Activated CD4-positive, CD25-positive, alpha-beta regulatory T cell (primary cell): ENCODE data around the gene SLC46A2.

Source experiments
- DNase-seq, 4 experiments: peaks; one replicate each; lab custom pipeline; 2025; lab: John Stamatoyannopoulos, UW

Gene SLC46A2, protein sequence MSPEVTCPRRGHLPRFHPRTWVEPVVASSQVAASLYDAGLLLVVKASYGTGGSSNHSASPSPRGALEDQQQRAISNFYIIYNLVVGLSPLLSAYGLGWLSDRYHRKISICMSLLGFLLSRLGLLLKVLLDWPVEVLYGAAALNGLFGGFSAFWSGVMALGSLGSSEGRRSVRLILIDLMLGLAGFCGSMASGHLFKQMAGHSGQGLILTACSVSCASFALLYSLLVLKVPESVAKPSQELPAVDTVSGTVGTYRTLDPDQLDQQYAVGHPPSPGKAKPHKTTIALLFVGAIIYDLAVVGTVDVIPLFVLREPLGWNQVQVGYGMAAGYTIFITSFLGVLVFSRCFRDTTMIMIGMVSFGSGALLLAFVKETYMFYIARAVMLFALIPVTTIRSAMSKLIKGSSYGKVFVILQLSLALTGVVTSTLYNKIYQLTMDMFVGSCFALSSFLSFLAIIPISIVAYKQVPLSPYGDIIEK

DNA sequence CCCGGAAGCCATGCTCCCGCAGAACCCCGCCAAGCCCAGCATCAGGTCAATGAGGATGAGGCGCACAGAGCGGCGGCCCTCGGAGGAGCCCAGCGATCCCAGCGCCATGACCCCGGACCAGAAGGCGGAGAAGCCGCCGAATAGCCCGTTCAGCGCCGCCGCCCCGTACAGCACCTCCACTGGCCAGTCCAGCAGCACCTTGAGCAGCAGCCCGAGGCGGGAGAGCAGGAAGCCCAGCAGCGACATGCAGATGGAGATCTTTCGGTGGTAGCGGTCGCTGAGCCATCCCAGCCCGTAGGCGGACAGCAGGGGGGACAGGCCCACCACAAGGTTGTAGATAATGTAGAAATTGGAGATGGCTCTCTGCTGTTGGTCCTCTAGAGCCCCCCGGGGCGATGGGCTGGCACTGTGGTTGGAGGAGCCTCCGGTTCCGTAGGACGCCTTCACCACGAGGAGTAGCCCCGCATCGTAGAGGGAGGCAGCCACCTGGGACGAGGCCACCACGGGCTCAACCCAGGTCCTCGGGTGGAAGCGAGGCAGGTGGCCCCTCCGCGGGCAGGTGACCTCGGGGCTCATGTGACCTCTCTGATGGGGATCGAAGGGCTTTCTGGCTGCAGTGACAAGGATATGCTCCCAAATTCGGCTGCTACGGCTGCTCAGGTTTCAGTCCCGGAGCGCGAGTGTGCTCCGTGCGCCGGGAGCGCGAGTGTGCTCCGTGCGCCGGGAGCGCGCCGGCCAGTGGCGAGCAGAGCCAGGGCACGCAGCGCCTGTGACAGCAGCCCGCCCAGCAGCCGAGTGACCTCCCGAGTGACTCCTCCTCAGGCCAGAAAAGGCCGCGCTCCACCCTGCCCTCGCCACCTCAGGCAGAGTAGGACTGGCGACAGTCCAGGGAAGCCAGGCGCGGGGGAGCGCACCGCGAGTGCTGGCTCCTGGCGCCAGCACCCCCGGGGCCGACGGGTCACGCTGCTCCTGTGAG lies at the start of gene SLC46A2:
Gene SLC46A2 (minus strand): TSS at position 771 of the 976 bp plus-strand sequence. CDS start 195 bp downstream, at position 576.
- DNase-seq = no peak

DNA sequence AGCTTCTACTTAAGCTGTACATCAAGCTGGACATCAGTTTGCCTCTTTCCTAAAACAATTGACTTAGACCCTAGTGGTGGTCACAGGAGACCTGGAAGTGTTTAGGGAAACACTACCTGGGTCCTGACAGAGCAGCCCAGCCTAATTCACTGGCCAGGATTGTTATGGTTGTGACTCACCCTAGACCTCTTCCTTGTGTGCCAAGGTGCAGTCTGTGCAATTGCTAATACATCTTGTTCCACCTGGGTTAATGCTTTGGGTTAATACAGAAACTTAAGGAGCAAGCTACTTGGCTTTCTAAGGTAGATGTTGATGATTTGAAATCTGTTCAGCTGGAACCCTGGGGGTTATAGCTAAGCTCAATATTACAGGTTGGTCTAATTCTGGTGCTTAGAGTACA lies 48.7 kb upstream of the SLC46A2 start:
- no peak for DNase-seq

DNA sequence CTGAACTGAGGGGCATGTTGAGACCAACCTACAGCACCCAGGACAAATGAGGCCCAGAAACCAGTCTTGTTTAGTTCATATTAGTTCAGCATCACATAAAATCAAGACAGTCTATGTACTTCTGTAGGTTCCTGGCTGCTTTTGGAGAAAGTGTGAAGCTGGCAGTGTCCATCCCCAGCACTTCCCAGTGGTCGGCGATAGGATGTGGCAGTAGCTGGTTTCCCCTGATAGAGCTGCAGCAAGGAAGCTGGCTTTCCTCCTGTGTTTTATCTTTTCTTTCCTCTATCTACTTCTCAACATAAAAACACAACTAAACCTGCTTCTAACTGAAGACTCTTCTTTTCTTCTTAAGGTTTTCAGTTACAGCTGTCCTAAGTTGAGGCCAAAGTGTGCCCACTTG lies 43.0 kb upstream of the SLC46A2 start:
- no peak for DNase-seq

DNA sequence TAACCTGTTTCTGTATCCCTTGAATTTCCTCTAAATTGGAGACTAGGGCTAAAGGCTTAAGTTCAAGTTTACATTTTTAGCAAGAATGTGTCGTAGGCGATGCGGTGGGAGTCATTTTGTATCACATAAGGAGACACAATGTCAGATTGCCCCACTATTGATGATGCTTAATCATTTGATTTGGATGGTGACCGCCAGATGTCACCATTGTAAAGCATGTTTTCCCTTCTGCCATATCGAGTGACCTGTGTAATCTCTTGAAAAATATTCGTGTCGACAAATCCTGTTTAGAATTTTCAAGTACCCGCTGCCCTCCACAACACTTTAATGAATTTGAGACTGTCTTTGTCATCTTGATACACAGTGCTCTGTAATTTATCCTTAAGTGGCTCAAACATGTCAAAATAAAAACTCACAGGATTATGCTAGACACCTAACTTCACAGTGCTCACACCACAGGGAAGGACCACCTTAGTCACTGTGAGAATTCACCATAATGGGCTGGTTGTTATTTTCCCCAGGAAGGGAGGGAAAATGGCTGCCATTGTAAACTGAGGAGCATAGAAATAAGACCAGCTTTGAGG lies 34.5 kb upstream of the SLC46A2 start:
- DNase-seq = no peak

DNA sequence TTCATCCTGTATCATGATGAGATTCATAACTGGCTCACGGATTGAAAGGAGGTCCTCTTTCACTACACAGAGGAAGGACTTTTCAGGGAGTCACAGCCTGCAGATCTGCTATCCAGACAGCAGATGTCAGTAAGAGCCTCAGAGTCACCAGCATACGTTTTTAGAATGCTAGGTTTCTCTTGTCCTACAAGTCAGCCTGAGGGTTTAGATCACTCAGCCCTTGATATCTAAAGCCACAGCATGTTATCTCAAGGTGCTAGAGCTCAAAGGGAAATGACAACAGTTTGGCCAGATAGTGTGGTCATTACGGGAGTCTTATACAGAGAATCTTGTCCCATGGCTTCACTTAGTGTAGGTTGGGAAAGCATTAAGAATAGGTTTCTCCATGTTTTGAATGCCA lies 30.9 kb upstream of the SLC46A2 start:
- DNase-seq = no peak

DNA sequence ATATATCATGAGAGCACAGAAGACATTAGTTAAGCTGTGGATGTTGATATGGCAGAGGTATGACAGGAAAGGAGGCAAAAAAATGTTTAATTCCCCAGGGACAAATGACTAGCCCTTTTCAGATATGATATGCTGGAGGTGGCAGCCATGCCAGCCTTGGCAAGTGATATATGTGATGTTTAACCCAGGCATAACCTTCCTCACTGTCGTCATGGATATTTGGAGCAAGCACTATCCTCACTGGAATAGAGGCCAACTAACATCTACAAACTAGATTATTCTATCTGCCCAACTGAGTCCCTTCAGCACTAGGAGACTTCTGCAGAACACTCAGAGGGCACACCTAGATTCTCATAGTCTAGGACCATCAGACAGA lies 27.3 kb upstream of the SLC46A2 start:
- no peak for DNase-seq

DNA sequence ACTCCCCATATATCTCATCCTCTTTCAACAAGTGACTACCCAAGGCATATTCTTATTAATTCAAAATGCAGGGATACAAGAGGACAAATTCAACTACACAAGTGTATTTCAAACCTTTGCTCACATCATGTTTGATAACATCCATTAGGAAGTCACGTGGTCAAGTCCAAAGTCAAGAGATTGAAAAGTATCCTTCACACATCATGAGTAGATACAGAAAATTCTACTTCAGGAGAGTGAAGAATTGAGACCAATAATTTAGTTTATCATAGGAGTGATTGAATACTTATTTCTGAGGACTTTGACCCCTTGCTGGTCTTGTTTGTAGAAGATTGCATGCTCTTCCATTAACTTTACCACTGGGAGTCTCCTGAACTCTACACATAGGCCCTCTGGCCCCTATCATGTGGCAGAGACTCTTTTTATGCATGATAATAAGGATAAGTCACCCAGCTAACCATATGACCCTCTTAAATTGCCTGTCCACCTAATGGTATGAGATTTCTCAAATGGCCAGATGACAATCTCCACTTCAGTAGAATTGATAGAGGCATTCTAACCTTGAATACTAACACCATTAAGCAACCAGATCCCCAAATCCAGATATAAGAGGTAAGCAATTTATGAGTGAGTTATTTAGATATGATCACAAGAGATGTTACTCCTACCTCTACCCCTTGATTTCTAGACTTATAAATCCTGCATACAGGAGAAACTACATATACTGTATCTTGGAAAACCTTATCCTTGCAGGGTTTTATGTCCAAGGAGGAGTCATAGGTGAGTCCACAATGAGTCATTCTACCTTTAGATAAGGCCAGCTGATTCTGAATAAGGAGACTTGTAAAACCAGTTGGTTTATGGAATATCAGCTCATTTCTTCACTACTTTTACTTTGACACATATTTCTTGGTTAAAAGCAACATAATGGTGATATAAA lies 26.6 kb upstream of the SLC46A2 start:
- no peak for DNase-seq

DNA sequence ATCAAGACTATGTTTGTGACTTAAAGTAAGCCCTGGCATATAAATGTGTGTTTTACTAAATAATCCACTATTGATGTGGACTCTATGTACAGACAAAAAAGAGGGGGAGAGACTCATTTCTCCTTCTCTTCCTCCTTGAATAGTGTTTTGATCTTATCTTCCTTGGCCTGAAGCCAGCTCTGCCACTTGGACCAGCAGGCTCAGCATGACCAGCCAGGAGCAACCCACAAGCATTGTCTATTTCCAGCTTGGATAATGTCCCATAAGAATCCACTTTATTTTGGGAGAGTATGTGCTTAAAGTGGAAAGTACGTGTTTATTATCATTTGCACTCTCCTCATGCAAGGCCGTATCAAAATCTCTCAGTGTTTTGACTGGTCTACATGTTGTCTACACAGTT lies 23.8 kb upstream of the SLC46A2 start:
- DNase-seq = no peak

DNA sequence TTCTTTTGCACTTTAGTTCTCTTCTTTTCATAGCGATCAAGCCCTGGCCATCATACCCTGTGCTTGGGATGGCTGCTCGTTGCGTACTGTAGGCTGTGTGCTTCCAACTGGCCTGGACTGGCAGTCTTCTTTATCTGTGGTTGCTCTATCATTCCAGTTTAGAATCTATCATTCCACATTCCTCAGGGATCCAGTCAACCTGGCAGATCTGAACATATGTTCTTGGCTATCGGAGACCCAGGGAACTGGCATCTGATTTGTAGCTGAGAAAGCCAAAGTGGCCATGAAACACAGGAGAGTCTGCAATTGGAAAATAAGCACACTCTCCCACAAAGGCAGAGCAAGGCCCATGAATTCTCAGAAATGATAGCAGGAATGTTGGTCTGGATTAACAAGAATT lies 22.6 kb upstream of the SLC46A2 start:
- DNase-seq = no peak

DNA sequence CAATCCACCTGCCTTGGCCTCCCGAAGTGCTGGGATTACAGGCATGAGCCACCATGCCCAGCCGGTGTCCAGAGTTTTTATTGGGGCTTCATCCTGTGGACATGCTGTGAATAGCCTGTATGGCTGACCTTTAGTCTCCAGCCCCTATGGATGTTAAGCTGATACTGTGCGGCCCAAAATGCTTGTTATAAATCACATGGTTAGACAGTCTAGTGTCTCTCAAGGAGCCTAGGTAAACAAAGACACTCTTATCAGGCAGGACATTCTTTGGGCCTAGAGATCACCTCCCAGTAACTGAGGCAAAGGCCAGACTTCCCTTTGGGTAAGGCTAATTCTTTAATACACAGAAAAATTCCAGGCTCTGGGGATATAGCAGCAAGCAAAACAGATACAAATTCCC lies 22.0 kb upstream of the SLC46A2 start:
- DNase-seq = no peak

DNA sequence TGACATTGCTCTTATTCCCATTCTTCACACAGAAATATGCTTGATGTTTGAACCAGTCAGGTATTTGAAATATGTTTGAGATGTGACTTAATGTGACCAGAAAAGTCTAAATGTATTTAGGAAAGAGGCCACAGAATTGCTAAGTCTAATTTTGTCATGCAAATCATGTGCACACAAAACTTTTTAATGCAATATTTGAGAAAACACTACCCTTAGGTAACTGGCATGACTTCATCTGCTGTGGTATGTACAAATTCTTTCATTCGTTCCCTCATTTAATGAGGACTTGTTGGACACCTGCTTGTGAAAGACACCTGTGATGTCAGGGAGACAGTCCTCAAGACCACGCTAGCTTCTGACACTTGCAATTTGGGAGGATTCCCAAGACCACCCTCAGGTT lies 21.1 kb upstream of the SLC46A2 start:
- no peak for DNase-seq

DNA sequence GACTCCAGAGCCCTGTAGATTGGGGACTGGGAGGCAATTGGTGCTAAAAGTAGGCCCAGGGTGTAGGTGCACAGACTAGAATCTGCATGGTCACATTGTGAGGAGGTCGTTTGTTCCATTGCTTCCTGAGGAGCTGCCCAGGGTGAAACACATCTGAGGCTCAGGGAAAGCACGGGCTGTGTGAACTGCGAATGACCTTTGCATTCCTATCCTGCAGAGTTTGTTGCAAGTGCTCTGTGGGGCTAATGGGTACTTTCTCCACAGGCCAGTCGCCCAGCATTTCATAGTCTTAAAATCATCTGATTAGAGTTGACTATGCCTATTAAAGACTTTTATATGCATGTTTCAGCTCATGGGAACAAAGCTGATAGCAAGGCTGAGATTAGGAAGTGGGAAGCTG lies 14.4 kb upstream of the SLC46A2 start:
- no peak for DNase-seq

DNA sequence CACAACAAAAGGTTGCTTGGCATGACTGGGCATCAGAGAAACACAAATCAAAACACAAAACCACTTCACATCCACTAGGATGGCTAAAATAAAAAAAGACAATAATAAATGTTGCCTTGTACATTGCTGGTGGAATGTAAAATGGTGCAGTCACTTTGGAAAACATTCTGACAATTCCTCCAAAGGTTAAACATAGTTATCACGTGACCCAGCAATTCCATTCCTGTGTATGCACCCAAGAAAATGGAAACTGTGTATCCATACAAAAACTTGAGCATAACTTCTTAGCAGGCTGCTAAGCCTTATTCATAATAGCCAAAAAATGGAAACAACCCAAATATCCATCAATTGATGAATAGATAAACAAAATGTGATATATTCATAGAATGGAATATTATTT lies 10.2 kb upstream of the SLC46A2 start:
- DNase-seq = no peak

DNA sequence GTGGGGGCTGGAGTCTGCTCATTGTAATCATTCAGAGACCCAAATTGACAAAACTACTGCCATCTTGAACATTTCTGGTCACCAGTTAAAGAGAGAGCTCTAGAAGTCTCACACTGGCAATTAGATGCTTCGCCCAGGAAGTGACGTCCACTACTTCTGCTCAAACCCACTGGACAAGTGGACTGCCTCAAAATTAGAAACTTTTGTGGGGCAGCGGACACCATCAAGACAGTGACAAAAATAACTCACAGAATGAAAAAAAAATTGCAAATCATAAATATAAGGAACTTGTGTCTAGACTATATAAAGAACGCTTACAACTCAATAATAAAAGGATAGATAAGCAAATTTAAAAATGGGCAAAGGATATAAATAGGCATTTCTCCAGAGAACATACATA lies 9.8 kb upstream of the SLC46A2 start:
- no peak for DNase-seq

DNA sequence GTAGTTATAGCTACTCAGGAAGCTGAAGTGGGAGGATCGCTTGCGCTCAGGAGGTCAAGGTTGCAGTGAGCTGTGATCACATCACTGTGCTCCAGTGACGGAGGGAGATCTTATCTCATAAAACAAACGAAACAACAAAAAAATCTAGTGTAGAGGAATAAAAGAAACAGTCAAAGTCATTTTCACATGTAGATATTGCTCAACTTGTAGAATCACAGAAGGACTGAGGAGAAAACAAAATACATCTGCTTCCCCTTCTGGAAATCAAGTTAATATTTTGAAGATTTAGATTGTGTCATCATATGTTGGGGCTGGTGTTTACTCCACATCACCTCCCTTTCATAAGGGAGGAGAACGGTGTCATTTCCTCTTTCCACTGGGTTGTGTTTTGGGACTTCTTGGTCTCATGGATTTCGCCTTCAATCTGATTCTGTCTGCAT lies 8.2 kb upstream of the SLC46A2 start:
- DNase-seq = no peak

DNA sequence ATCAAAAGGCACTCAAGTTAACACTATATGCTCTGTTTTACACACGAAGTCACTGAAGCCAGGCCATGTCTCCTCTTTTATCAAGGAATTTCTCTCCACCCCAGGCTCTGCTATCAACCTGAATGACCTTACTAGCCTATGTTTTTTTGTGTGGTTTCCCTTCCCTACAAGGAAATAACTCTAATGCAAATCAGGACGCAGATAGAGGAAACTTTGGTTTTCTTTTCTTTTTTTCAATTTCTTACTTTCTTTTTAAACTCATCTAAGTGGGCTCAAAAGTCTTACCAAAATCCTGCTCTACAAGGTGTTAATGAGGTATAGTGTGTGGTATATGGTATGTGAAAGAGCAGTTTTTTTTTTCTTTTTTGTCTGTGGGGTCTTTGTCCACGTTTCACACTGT lies 5.5 kb upstream of the SLC46A2 start:
- DNase-seq = no peak

DNA sequence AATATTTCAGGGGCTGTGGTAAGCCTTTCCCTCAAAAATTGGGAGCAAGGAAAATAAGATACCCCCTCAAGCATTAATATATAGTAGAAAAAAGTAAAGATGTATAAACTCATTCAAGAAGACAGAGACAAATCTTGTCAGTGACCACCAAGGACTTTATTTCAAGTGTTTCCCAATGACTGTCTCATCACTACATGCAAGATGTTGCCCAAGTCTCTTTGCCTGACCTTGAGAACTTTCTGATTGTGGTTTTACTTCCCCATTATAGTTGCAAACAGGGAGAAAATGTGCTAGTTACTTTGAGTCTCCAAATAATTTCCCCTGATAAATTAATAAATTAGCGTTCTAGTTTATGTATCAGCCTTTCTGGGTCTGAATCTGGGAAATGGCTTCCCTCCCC lies 4.0 kb upstream of the SLC46A2 start:
- DNase-seq = no peak

DNA sequence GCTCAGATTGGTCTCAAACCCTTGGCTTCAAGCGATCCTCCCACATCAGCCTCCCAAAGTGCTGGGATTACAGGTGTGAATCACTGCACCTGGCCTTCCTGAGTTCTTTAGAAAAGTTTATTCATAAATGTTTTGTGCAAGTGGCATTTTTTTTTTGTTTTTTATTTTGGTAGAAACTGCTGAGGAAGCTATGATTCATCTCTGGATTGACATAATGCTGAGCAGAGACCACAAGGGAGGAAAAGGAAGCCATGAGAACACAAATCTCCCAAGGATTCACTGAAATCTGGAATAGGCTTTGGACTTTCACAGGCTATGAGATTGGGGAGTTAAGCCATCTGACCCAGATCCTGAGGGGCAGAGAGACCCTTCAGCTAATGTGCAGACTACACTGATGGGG lies 3.4 kb upstream of the SLC46A2 start:
- DNase-seq = no peak

DNA sequence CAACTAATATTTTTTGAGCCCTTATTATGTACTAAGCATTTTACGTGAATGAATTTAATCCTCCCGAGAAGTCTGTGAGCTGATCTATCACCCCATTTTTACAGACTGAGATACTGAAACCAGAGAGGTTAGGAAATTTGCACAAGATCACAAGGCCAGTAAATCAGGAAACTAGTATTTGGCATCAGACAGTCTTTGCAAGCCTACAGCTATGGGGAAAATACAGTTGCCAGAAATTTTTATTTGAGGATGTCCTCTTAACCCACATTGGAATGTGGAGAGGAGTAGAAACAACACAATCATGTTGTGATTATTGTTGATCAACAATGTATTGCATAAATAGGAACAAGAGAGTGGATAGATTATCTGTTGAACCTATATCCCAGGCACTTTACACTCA lies 2.3 kb upstream of the SLC46A2 start:
- no peak for DNase-seq

DNA sequence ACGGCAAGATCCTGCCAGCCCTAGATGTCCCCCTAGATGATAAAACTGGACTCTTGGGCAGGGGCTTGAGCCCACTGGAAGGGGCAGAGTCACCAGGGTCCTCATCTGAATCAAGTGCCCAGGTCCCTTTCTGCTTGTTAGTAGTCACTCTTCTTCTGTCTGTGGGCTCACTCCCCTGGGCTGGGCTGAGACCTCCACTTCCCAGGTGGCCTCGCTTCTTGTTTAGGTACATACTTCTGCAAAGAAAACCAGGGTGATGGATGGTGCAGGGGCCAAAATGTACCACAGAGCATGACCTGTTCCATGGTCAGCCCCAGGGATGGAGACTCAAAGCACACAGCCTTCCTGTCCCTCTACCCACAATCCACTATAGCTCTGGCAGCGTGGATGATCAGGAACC lies 845 bp upstream of the SLC46A2 start:
- no peak for DNase-seq

DNA sequence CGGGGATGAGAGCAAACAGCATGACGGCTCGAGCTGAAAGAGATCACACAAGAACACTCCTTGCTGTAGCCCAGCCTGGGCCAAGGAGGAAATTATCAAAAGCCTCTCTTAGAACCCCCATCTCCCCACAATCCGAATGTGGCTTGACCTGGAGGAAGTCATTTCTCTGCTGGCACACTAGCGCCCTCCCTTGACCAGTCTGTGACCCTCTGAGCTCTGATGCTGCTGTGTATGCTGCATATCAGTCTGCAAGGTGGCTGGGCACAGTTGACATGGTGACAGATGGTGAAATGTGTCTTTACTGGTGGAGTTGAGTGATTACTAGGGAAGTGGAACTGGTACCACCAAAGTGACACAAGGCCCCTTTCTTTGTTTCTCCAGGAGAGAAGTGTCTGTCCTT lies 3.3 kb downstream of the SLC46A2 start:
- no peak for DNase-seq
